ENCODE data around the gene PALD1. TPM values are rescaled to one million over a fixed set of nuclear protein-coding genes. Genes with fewer than 3 reads are reported as not detected.

Gene PALD1
- total and polyA plus RNA-seq, 2 experiments from 2014 or later: 5.7 to 19.1 TPM

DNA sequence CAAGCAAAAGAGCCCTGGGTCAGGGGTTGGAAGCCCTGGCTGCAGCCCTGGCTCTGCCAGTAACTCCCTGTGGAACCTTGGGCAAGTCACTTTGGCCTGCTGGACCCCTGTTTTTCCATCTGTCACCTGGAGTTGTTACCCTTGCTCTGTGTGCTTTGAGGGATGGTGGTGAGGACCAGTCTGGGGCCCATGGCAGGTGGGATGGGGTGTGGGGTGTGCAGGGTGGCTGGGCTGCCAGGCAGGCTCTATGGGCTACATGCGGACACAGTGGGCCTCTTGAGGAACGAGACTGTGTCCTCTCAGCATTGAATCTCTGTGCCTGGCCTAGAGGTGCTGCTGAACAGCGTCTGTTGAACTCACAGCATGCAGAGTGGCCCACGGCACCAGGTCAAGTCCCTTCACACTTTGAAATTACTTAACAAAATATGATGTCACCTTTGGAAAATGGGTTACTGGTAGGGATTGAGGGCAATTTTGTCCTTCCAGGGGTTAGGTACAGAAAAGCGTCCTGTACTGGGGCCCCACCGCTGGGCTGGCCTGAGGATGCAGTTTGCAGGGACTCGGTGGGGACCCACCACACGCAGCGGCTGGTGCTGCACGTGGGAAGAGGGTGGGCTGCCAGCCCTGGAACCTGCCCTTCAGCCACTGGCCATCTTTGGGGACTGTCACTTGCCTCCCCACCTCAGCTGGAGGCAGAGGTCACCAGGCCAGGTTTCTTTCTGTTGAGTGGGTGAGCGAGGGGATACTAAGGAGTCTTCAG, 78.7 kb downstream of the PALD1 start:
- H3K4me1 ChIP-seq (ENCODE audit: low read depth): peaks cover 35% of the 10 kb centered on the region
- no peak for DNase-seq (ENCODE audit: low read depth in 1 of 2, low spot score in 1 of 2)
- H3K27ac ChIP-seq: no peak overlapping the region
- H3K9me3 ChIP-seq (ENCODE audit: low read depth): no peaks in the 10 kb centered on the region
- TF ChIP-seq, protein P1, sequence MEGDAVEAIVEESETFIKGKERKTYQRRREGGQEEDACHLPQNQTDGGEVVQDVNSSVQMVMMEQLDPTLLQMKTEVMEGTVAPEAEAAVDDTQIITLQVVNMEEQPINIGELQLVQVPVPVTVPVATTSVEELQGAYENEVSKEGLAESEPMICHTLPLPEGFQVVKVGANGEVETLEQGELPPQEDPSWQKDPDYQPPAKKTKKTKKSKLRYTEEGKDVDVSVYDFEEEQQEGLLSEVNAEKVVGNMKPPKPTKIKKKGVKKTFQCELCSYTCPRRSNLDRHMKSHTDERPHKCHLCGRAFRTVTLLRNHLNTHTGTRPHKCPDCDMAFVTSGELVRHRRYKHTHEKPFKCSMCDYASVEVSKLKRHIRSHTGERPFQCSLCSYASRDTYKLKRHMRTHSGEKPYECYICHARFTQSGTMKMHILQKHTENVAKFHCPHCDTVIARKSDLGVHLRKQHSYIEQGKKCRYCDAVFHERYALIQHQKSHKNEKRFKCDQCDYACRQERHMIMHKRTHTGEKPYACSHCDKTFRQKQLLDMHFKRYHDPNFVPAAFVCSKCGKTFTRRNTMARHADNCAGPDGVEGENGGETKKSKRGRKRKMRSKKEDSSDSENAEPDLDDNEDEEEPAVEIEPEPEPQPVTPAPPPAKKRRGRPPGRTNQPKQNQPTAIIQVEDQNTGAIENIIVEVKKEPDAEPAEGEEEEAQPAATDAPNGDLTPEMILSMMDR (IDR thresholded peaks at IDR 0.05; ENCODE audit: low read depth, low read length): no peak
- no peaks in the 10 kb centered on the region for H3K36me3 ChIP-seq
- no peaks in the 10 kb centered on the region for H3K27me3 ChIP-seq
- H3K4me3 ChIP-seq: no peak overlapping the region

DNA sequence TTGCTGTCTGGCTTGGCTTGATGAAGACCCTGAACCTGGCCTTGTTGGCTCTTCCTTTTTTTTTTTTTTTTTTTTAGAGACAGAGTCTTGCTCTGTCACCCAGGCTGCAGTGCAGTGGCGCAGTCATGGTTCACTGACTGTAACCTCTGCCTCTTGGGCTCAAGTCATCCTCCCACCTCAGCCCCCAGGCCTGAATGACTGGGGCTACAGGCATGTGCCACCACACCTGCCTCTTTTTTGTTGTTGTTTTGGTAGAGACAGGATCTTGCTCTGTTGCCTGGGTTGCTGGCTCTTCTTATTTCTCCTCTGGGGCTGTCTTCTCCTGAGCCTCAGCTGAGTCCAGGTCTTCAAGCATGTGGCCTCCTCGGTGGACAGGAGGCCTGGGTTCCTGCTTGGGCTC, 79.3 kb downstream of the PALD1 start:
- H3K27ac ChIP-seq: peak overlapping the region; percentile 87
- DNase-seq (ENCODE audit: low read depth in 1 of 2, low spot score in 1 of 2): no peak
- peaks cover 31% of the 10 kb centered on the region for H3K4me1 ChIP-seq (ENCODE audit: low read depth)
- H3K9me3 ChIP-seq (ENCODE audit: low read depth): no peaks in the 10 kb centered on the region
- H3K36me3 ChIP-seq: no peaks in the 10 kb centered on the region
- H3K4me3 ChIP-seq: no peak overlapping the region
- TF ChIP-seq, protein P1 (IDR thresholded peaks at IDR 0.05; ENCODE audit: low read depth, low read length): no peak
- H3K27me3 ChIP-seq: no peaks in the 10 kb centered on the region

DNA sequence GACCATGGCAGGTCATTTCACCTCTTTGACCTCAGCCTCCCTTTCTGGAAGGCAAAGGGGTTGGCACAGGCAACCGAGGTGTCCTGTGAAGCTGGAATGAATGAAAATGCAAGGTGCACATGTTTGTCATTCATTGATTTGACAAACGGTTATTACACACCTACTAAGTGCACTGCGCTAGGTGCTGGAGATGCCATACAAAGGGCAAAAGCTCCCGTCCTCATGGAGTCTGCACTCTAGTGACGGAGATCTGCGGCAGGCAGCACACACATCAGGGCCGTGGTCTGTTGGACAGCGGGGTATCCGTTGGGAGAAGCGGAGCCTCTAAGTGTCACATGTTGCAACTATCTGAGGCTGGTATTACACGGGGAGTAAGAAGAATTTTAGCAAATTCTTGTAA, 79.7 kb downstream of the PALD1 start:
- DNase-seq (ENCODE audit: low read depth in 1 of 2, low spot score in 1 of 2): no peak
- TF ChIP-seq, protein P1 (IDR thresholded peaks at IDR 0.05; ENCODE audit: low read depth, low read length): no peak
- Histone ChIP-seq H3K4me3 (no peak overlapping the region), H3K4me1 (ENCODE audit: low read depth) (peaks cover 31% of the 10 kb centered on the region), H3K27me3 (no peaks in the 10 kb centered on the region), H3K36me3 (no peaks in the 10 kb centered on the region), H3K27ac (peak overlapping the region; percentile 87), H3K9me3 (ENCODE audit: low read depth) (no peaks in the 10 kb centered on the region)

DNA sequence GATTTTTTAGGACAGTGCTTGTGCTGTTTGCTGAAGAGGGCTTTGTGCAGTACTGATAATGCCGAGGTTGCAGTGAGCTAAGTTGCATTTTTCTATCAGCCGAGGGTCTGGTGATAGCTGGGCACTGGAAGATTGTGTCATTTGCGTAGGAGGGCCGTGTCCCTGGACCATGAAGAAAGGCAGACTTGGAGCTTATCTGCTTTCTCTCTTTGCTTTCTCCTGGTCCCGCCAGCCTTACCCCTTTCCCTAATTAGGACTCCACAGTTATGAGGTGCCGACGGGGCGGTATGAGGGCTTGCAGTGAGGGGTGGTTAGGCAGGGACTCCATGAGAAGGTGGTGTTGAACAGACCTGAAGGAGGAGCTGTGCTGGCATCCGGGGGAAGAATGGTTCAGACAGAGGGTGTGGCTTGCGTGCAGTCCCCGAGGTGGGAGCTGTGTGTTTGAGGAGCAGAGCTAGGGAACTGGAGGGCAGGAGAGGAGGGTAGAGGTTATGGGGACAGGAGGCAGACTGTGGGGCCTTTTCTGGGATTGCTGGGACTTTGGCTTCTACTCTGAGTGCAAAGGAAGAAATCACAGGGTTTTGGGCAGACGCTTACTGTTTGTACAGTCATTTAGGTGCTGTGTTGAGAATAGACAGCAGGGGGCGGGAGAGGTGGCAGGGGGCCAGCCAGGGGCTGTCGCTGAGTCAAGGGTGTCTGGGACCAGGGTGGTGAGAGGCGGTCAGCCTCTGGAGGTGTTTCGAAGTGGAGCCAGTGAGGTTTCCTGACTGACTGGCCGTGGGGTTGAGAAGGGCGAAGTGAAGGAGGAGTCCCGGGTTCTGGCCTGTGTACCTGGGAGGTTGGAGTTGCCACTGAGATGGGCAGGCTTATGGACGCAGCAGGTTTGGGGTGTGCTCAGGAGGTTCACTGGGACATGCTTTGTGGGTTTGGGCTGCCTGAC, 80.6 kb downstream of the PALD1 start:
- Histone ChIP-seq H3K9me3 (ENCODE audit: low read depth) (no peaks in the 10 kb centered on the region), H3K4me1 (ENCODE audit: low read depth) (peaks cover 31% of the 10 kb centered on the region), H3K36me3 (no peaks in the 10 kb centered on the region), H3K4me3 (no peak overlapping the region), H3K27me3 (no peaks in the 10 kb centered on the region), H3K27ac (peak overlapping the region; percentile 87)
- TF ChIP-seq, protein P1 (IDR thresholded peaks at IDR 0.05; ENCODE audit: low read depth, low read length): peak; percentile 63
- DNase-seq (ENCODE audit: low read depth in 1 of 2, low spot score in 1 of 2): peak; percentile 72 to 89

DNA sequence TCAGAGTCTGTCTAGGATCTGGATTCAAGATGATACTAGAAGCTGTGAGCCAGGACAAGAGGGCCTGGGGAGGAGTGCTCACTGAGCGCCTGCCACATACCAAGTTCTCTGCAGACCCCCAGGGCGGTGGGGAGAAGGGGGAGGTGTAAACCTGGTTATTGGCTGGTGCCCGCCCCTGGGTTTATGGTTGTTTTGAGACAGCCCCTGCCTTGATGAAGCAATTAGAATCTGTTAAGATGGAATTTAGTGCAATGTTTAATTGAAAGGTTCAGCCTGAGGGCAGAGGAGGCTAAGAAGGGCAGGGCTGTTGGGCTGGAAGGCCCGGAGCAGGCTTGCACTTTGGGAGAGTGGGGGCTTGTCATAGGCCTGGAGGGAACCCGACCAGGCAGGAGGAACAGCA, 81.3 kb downstream of the PALD1 start:
- Histone ChIP-seq H3K27ac (peak overlapping the region; percentile 87), H3K4me3 (no peak overlapping the region), H3K4me1 (ENCODE audit: low read depth) (peaks cover 31% of the 10 kb centered on the region), H3K36me3 (no peaks in the 10 kb centered on the region), H3K9me3 (ENCODE audit: low read depth) (no peaks in the 10 kb centered on the region), H3K27me3 (no peaks in the 10 kb centered on the region)
- DNase-seq (ENCODE audit: low read depth in 1 of 2, low spot score in 1 of 2): no peak
- TF ChIP-seq, protein P1 (IDR thresholded peaks at IDR 0.05; ENCODE audit: low read depth, low read length): no peak
